Activated CD4-positive, alpha-beta T cell treated with anti-CD3 and anti-CD28 coated beads for 36 hours (primary cell): ENCODE data around the gene MRTFA. TPM values are rescaled to one million over a fixed set of nuclear protein-coding genes. Genes with fewer than 3 reads are reported as not detected.

Experiments used
- total RNA-seq, 2 experiments: library from RNA; stranded (reverse); gene quantifications; one replicate each; pipeline ENCODE4 v1.2.3, GENCODE V29; 2021

MRTFA gene
- total RNA-seq, 2 experiments from 2014 or later, result 41.0 to 43.2 TPM

Other genes with a start within 250 kb of the MRTFA start
- not detected for gene MCHR1, start 42.8 kb upstream of the MRTFA start, total RNA-seq
- gene SLC25A17, start 182.6 kb upstream of the MRTFA start, total RNA-seq, result 10 to 100 TPM; 23.3 to 29.7 TPM
- 100 to 1,000 TPM; 260 to 297 TPM for gene ST13, start 219.9 kb upstream of the MRTFA start, total RNA-seq
- 10 to 100 TPM; 21.5 to 25.8 TPM for gene XPNPEP3, start 220.4 kb upstream of the MRTFA start, total RNA-seq
- not detected for gene DNAJB7, start 225.4 kb upstream of the MRTFA start, total RNA-seq